ENCODE results near the gene TCF25.

Gene TCF25

DNA sequence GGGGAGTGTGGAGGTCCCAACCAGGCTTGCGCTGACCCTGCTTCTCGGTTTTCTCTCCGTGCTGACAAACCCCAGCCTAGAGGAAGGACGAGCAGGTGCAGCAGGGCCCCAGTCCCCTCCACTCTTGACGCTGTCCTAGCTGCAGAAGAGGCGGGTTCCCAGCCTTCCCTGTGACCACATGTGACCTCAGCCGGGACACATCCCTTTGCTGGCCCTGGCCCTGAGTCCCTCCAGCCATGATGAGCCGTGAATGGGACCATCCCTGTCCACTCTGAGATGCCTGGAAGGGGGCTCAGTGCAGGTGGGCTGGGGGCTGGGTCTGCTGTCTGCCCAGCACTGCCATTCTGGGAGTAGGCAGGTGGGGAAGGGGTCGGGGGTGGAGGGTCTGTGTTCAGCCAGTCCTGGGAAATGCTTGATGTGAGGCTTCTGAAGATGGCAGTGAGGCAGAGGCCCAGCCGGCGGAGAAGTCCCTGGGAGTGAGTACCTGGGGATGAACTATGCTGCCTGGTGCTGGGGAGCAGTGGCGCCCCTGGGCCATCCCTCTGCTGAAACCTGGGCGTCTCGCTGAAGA lies 47.8 kb downstream of the TCF25 start:
- peak overlapping the region; percentile 81 for H3K4me3 ChIP-seq (ENCODE audit: low read depth, low read length)
- in situ Hi-C loops (cut with HindIII; ENCODE audit: low sequenced_read_pairs): no loop called here
- no peak for TF ChIP-seq CTCF (IDR thresholded peaks at IDR 0.05; ENCODE audit: low read depth, low read length)
- no peak for DNase-seq (ENCODE audit: low read depth, low spot score)

- no peak for TF ChIP-seq CTCF (IDR thresholded peaks at IDR 0.05; ENCODE audit: low read depth, low read length)
- peak; percentile 96 for DNase-seq (ENCODE audit: low read depth, low spot score)
- in situ Hi-C loops (cut with HindIII; ENCODE audit: low sequenced_read_pairs): no loop called here
- peak overlapping the region; percentile 81 for H3K4me3 ChIP-seq (ENCODE audit: low read depth, low read length)
These were observed 48.5 kb downstream of the TCF25 start for GRCh38 chr16:89921702-89922476.

DNA sequence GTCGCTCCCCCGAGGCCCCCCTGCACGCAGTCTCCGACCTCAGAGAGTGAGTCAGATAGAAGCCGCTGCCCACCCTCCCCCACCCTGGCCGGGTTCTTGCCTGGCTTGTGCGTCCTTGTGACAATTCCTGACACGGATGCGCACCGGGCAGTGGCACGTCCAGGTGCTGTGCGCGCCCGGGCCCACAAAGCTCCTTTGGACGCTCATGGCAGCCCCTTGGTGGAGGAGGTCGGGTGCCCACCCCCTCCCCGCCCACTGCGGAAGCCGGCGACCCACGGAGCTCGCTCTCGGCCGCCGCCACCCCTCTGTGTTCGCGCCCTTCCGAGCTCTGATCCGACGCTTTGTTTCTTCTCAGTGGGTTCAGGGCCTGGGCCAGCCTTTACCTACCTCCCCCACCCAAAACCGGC lies 49.1 kb downstream of the TCF25 start:
- no peak for TF ChIP-seq CTCF (IDR thresholded peaks at IDR 0.05; ENCODE audit: low read depth, low read length)
- peak; percentile 97 for DNase-seq (ENCODE audit: low read depth, low spot score)
- peak overlapping the region; percentile 81 for H3K4me3 ChIP-seq (ENCODE audit: low read depth, low read length)
- in situ Hi-C loops (cut with HindIII; ENCODE audit: low sequenced_read_pairs): no loop called here

DNA sequence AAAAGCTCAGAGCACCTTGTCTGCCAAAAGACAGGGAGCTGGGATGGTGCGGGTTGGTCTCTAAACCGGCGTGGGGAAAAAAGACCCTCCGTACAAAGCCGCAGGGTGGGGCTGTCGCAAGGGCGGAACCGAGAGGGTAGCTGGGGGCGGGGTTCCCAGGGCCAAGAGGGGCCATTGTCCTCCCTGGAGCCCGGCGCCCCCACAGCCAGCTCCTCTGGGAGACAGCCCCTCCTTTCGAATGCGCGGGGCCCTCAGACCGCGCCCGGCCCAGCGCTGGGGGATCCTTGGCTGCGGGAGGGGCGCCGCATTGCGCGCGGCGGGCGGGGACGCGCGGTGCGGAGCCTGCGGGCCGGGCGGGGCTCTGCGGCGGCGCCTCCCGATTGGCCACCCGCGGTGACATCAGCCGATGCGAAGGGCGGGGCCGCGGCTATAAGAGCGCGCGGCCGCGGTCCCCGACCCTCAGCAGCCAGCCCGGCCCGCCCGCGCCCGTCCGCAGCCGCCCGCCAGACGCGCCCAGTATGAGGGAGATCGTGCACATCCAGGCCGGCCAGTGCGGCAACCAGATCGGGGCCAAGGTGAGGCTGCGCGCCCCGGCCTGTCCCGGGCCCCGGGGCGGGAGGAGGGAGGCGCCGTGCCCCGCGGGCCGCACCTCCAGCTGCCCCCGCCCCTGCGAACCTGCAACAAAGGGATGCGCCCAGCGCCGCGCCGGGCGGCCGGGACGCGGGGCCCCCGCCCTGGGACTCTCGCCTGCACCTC lies 49.7 kb downstream of the TCF25 start, which contains the start of gene TUBB3:
Gene TUBB3 (plus strand): TSS at position 459 of the 756 bp plus-strand sequence. CDS start 60 bp downstream, at position 519.
- peak; percentile 84 for DNase-seq (ENCODE audit: low read depth, low spot score)
- no peak for TF ChIP-seq CTCF (IDR thresholded peaks at IDR 0.05; ENCODE audit: low read depth, low read length)
- in situ Hi-C loops (cut with HindIII; ENCODE audit: low sequenced_read_pairs): no loop called here
- H3K4me3 ChIP-seq (ENCODE audit: low read depth, low read length): peak within 1 kb of the TSS; percentile 94

- TF ChIP-seq CTCF (IDR thresholded peaks at IDR 0.05; ENCODE audit: low read depth, low read length): no peak
- in situ Hi-C loops (cut with HindIII; ENCODE audit: low sequenced_read_pairs): no loop called here
- DNase-seq (ENCODE audit: low read depth, low spot score): no peak
- H3K4me3 ChIP-seq (ENCODE audit: low read depth, low read length): peak overlapping the region; percentile 94
These were observed 50.4 kb downstream of the TCF25 start for GRCh38 chr16:89923640-89924296.

- peak overlapping the region; percentile 94 for H3K4me3 ChIP-seq (ENCODE audit: low read depth, low read length)
- in situ Hi-C loops (cut with HindIII; ENCODE audit: low sequenced_read_pairs): no loop called here
- no peak for TF ChIP-seq CTCF (IDR thresholded peaks at IDR 0.05; ENCODE audit: low read depth, low read length)
- peak; percentile 42 for DNase-seq (ENCODE audit: low read depth, low spot score)
These were observed 51.0 kb downstream of the TCF25 start for GRCh38 chr16:89924297-89924924.
